Fibroblast of skin of left biceps (primary cell): ENCODE results near the gene TSKU.
A peak's percentile ranks its signal among the peaks of the same experiment; 100 is the strongest.
"Not testable (repeated sequence)": the region's sequence is repeated elsewhere in the genome, so short reads cannot be mapped to it uniquely, and the experiment has no call there.

Experiments
- DNase-seq, 2 experiments: peaks; one replicate each; pipeline ENCODE4 v3.0.0-alpha.2; 2013; ENCODE audit warnings: low read depth in 2 of 2

TSKU gene

DNA sequence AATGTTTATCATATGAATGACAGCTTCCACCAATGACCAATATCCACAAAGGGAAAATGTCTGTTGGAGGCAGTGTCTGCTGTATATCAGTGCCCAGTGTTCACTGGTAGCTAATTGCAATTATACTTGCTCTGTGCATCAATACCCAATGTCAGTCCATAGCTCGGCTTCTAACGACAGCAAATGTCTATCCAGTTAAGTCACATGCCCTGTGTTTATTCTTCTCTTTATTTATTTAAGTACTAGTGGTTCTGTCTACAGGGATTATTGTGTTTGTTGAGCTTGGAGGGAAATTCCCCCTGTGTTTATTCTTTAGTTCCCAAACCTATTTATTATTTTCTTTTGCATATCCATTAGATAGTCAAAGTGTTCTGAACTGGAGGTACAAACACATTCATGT is 18.6 kb downstream of the TSKU start:
- no peak for DNase-seq

DNA sequence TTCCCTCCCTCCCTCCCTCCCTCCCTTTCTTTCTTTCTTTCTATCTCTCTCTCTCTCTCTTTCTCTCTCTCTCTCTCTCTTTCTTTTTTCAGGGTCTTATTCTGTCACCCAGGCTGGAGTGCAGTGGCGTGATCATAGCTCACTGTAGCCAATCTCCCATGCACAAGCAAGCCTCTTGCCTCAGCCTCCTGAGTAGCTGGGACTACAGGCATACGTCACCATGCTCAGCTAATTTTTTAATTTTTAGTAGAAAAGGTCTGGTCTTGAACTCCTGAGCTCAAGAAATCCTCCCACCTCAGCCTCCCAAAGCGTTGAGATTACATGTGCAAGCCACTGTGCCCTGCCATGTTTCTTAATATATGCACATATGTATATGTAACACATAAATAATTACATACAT is 19.0 kb downstream of the TSKU start:
- DNase-seq, result no peak

DNA sequence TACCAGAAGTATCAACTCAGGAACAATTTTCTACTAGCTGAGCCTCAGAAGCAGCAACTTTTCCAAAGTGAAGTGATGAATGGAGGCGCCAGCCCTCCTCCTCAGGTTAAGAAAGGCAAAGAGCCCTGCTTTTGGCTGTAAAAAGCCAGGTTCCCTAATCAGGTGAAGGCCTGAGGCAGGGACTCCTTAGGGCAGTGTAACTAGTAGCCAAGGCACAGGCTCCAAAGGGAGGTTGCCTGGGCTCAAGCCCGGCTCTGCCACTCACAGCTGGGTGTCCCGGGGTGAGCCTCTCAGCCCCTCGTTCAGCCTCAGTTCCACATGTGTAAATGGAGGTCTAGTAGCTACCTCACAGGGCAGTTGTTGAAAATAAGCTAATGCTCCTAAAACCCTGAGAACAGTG is 19.5 kb downstream of the TSKU start:
- DNase-seq, result no peak

DNA sequence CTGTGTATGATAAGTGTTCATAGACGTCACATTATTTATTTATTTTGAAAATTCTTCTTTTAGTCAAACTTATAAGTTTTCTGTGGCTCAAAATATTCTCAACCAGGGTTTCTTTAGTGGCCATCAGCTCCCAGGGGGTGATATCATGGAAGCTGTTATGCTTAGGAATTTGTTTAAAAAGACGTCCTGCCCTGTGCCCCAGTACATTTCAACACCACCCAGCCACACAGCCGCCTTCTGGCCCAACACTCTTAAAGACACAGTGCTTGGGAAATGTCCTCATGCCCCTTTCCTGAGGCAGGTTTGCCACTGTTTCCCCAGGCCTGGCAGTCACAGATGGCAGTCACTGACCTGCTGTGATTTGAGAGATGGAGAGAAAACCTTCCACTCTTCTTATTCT is 19.9 kb downstream of the TSKU start:
- DNase-seq, result no peak

DNA sequence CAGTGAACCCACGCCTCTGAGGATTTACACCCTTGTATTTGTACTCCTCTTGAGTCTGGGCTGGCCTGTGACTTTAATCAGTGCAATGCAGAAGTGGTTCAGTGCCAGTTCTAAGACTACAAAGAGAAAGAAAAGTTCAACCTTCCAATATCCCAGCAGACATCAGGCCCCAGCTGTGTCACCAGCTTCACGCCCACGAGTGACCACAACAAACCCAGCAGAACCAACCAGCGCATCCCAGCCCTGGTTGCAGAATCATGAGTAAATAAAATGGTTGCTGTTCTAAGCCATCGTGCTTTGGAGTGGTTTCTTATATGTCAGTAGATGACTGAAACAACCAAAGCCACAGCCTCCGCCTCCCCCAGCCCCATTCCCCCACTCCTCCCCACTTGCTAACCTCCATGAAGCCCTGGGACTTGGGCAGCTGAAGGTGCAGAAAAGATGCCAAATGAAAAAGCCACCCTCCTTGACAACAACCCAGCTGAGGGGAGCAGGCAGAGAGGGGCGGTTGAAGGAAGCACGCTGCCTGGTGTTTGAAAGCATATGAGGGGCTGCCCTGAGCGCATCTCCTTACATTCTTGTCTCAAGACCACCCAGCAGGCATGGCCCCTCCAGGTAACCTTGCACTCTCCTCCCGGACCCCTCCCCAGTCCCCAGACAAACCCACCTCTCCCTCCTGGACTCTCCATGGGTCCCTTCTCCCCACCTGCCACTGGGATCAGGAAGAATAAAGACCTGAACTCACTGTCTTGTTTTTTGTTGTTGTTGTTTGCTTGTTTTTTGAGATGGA is 20.9 kb downstream of the TSKU start:
- DNase-seq, result no peak

DNA sequence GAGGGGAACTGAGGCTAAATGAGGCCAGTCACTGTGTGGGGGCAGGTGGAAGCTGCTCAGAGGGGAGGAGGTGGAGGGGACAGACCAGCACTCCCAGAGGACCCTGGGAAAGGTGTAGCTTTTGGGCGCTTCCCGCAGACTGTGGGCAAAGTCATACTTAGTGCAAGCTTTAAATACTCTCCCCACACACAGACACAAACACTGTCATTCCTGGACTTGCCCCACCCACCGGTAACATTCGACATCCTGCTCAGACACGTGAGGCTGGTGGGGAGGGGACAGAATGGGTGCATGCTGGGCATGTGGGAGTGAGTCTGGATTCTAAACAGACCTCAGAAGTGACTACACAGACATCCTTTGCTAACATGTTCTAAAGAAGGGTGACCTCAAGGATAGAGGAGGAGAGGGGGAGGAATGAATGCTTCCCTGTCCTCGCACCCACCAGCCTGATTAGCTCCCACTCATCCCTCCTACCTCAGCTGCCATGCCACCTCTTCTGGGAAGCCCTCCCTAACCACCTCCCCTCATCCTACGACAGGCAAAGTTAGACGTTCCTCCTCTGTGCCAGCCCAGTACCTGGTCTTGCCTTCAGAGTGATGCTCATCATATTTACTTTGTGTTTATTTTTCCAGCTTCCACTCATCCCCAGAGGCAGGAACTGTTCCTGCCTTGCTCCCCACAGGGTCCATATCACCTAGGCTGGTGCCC is 22.2 kb downstream of the TSKU start:
- no peak for DNase-seq

DNA sequence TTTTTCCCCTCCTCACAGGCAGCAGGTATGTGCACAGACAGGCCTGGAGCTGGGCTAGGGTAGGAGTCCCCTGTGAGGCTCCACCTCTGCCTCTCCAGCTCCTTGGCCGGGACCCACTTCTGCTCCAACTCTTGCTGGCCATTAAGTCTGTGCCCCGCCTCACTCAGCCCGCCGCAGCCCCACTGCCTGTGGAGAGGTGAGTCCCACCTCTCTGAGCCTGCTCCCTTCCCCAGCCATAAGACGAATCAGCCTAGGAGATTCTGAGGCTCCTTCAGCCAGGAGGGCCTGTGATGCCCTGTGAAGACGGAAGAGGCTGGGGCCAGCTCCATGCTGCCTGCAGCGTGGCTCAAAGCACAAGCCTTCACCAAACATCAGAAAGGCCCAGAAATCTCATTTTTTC is 23.0 kb downstream of the TSKU start:
- no peak for DNase-seq

DNA sequence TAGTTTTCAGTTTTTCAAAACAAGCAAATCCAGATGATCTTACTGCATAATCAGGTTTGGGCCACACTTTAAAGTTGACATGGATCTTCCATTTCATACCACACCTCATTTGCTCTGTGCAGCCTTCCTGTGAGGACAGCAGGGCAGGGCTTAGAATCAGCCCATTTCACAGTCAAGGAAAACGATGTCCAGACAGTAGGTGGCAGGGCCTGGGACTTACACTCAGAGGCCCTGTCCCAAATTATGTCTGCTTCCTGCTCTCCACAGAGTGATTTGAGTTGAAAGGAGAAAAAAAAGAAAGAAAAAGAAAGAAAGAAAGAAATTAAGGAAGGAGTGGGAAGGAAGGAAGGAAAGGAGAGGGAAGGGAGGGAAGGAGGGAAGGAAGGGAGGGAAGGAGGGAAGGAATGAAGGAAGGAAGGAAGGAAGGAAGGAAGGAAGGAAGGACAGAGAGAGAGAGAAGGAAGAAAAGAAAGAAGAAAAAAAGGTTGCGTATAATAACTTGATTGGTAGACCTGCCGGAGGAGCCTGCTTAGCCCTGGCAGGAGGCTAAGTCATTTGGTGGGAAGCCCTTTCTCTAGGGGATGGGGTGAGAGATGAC is 23.6 kb downstream of the TSKU start:
- no peak for DNase-seq

DNA sequence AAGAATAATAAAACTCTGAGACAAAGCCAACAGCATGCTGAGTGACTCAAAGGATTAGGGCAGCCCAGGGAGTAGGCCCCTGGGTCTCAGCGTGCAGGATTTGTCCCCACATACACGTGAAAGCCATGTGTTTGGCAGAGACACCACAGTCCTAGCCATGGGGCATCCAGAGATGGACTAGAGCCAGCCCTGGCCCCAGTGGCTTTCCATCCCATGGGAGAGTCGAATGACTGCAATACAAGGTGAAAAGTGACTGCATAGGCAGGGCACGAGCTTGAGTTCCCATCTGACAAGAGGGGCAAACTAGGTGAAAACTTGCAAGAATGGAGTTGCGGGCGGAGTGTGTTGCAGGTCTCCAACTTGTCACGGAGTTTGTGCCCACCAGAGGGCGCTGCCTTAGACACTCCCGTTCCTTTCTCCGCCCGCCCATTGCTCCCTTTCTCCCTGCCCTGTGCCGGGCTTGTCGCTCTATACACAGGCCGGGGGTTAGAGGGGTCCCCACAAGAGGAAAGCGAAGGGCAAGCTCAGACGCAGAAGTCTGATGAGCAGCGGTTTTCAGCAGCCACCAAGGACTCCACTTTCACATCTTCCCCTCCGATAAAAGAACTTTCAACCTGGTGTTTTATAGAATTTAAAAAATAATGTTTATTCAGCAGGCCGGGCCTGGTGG is 24.2 kb downstream of the TSKU start:
- peak in 1 of 2 experiments; percentile 29 for DNase-seq

DNA sequence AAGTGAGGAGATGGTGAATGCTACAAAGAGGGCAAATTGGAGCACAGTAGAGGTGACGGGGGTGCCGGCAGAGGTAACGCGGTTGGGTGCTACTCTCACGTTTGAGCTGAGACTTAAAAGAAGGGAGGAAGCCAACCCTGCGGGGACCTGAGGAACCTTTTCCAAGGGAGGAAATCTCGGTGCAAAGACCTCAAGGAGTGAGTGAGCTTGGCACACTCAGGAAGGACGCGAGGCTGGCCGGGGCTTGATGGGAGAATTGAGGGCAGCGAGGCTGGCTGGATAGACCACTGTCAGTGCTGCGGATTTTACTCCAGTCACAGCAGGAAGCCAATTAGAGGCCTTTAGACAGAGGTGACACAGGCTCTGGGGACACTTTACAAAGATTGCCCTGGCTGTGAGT is 25.0 kb downstream of the TSKU start:
- no peak for DNase-seq

DNA sequence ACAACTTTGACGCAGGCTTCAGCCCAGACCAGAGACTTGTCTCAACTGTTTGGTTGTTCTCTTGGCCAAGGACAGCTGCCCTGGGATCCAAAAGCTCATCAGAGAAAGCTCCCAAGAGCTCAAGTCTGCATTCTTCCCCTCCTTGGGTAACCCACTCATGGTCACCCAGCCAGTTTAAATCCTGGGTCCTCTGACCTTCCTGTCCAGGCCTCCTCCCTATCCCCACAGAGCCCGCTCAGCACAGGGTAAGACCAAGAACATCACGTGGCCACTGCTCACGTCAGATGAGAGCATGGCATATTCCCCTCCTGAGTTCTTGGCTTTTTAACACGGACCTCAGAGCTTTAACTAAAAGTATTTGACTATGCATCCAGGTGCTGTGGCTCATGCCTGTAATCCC is 25.8 kb downstream of the TSKU start:
- no peak for DNase-seq

DNA sequence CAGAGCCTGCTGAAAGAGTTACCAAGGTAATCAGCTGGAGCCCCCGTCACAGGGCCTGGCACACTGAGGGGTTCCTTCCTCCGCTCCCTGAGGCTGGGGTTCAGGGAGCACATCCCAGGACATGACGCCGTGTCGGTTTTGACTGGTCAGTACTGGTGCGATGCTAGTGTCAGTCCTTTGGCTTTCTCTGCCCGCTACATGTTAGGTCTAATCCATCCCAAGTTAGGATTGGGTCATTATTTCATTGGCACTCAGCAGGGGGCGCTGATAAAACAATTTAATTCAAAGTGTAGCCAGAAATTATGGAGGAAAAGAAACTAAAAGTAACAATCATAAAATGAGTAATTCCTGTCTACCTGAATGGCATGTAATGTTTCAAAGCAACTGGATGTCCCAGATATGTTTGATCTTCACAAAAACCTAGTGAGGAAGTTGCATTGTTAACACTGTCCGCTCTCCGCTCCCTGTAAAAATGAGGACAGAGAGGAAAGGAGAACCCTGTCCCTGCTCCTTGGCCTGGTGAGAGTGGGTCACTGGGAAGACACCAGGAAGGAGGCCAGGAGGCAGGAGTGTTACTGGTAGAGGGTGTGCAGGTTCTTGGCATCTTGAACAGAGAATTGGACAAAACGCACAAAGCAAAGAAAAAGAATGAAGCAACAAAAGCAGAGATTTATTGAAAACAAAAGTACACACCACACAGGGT is 27.1 kb downstream of the TSKU start:
- DNase-seq, result no peak

DNA sequence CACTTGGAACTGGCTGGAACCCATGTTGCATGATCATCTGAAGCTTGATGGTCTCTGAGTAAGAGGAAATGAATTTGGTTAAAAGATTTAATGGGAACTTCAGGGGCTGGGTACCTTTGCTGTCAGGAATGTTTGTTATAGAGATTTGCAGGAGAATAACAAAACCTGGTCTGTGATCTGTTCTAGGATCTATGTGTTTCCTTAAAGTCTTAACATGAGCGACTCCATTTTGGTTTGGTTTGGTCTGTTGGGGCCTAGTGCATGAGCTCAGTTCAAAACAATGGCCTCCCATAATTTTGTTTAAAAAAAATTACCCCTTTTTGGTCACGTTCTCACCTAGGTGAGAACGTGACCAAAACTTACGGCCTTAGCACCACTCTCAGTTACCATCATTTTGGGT is 28.1 kb downstream of the TSKU start:
- no peak for DNase-seq

DNA sequence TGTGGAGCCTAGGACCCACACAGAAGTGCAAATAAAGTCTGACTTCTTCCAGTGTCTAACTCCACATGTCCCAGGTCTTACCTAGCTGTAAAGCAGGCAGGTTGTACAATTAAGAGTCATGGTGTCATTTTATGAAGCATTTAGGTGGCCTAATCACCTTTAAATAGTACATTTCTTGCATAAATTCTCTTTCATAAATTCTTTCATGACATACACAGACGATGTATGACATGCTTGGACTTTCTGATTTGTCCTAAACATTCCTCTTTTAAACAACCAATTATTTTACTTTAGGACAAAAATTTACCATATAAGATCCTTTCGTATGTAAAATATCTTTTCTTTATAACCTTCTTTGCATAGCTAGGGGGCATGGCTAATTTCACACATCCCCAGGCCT is 31.3 kb downstream of the TSKU start:
- DNase-seq, result no peak

DNA sequence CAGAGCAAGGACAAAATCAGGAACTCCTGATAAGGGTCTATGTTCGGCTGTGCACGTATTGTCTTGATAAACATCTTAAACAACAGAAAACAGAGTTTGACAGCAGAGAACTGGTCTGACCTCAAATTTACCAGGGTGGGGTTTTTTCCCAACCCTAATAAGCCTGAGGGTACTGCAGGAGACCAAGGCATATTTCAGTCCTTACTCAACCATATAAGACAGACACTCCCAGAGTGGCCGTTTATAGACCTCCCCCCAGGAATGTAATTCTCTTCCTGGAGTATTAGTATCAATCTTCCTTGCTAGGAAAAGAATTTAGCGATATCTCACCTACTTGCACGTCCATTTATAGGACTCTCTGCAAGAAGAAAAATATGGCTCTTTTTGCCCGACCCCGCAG is 32.5 kb downstream of the TSKU start:
- not testable (repeated sequence) for DNase-seq

DNA sequence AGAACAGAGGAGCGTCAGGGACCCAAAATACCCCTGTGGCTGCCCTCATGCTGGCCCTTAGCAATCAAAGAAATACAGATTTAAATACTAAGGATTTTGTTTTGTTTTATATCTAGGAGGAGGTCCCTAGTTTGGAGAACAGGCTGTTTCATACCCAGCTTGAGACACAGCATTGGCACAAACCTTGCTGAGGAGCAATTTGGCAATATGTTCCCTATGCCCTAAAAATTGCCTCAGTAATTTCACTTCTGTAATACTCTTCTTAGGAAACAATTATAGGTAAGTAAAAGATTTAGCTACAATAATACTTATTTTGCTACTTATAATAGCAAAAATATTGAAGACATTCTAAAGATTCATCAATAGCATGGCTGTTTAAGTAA is 37.0 kb downstream of the TSKU start:
- no peak for DNase-seq

DNA sequence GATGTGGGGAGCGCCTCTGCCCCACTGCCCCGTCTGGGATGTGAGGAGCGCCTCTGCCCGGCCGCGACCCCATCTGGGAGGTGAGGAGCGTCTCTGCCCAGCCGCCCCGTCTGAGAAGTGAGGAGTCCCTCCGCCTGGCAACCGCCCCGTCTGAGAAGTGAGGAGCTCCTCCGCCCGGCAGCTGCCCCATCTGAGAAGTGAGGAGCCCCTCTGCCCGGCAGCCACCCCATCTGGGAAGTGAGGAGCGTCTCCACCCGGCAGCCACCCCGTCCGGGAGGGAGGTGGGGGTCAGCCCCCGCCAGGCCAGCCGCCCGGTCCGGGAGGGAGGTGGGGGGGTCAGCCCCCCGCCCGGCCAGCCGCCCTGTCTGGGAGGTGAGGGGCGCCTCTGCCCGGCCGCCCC is 38.2 kb downstream of the TSKU start:
- not testable (repeated sequence) for DNase-seq

DNA sequence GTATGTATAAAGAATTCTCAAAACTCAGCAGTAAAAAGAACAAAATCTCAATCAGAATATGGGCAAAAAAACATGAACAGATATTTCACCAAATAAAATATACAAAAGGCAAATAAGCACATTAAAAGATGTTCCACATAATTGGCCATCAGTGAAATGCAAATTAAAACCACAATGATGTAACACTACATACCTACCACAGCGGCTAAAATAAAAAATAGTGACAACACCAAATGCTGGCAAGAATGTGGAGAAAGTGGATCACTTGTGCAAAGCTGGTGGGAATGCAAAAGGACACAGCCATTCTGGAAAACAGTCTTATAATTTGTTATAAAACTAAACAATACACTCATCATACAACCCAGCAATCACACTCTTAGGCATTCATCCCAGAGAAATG is 39.2 kb downstream of the TSKU start:
- DNase-seq, result no peak

DNA sequence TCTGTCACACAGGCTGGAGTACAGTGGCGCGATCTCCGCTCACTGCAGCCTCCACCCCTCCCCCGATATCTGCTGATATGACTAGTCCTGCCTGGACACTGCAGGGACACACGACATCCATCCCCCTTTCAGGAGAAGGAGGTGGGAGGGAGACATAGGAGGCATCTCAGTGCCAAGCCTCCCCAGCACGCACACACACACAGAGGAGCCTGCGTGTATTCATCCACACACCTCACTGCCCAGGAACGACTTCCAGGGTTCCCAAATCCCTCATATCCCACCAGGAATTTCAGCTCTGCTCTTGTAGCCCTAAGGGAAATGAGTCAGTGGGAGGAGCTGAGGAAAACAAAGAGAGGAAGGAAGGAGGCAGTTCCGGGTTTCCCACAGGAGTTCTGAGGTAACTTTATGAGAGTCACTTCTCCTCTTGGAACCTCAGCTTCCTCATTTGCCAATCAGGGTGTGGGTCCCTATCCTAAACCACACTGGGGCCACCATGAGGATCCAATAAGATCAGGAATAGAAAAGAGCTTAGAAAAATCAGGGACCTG is 40.4 kb downstream of the TSKU start:
- peak; percentile 33 to 38 for DNase-seq

DNA sequence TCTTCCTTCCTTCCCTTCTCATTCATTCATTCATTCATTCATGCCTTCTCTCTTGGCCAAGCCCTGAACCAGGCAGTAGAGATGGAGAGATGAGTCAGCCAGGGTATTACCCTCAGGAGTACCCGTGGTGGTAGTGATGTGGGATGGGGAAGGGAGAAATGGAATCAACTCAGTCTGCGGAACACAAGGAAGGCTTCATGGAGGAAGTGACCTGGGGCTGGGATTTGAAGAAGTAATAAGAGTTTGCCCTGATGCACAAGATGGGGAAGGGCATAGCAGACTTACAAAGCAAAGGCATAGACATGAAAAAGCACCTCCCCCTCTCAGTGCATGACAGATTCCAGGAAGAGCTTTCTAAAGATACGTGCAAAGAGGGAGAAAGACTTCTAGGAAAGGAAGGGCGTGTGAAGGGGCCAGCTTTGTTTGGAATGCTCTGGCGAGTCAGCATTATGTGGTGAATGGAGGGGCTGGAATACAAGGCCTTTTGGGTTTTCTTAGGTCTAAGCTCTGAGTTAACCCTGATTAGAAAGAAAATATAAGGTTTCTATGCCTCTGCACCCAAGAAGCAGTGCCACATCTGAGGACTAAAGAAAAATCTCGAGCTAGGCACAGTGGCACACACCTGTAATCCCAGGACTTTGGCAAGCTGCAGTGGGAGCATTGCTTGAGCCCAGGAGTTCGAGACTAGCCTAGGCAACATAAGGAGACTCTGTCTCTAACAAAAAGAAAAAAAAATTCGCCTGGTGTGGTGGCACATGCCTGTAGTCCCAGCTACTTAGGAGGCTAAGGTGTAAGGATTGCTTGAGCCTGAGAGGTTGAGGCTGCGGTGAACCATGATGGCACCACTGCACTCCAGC is 41.2 kb downstream of the TSKU start:
- DNase-seq, result no peak
